ENCODE data around the gene TBC1D2B.
"Not testable (repeated sequence)": the region's sequence is repeated elsewhere in the genome, so short reads cannot be mapped to it uniquely, and the experiment has no call there.

The TBC1D2B gene

GRCh38 chr15:77974416-77975331 is 102.8 kb downstream of the TBC1D2B start:
- H3K4me3 Mint-ChIP-seq, result no peak overlapping the region
- no peaks in the 10 kb centered on the region for H3K27me3 Mint-ChIP-seq
- no peaks in the 10 kb centered on the region for H3K9me3 Mint-ChIP-seq
- H3K36me3 Mint-ChIP-seq (ENCODE audit: low read depth), result no peaks in the 10 kb centered on the region
- no peak for ATAC-seq
- H3K4me1 Mint-ChIP-seq, result no peaks in the 10 kb centered on the region
- no peak for DNase-seq
- no peak overlapping the region for H3K27ac Mint-ChIP-seq

- H3K36me3 Mint-ChIP-seq (ENCODE audit: low read depth), result peaks cover 1% of the 10 kb centered on the region
- no peak for ATAC-seq
- H3K4me1 Mint-ChIP-seq, result no peaks in the 10 kb centered on the region
- no peak for DNase-seq
- H3K27me3 Mint-ChIP-seq, result no peaks in the 10 kb centered on the region
- H3K9me3 Mint-ChIP-seq, result no peaks in the 10 kb centered on the region
- no peak overlapping the region for H3K4me3 Mint-ChIP-seq
- H3K27ac Mint-ChIP-seq, result no peak overlapping the region
Observed at GRCh38 chr15:77974098-77974414, 103.5 kb downstream of the TBC1D2B start.

GRCh38 chr15:77973273-77974097 is 104.0 kb downstream of the TBC1D2B start:
- DNase-seq; H3K27me3 Mint-ChIP-seq; H3K4me1 Mint-ChIP-seq; H3K36me3 Mint-ChIP-seq (ENCODE audit: low read depth); H3K27ac Mint-ChIP-seq; H3K9me3 Mint-ChIP-seq; H3K4me3 Mint-ChIP-seq; ATAC-seq: not testable (repeated sequence)

- not testable (repeated sequence) for ATAC-seq; H3K4me1 Mint-ChIP-seq; H3K9me3 Mint-ChIP-seq; H3K36me3 Mint-ChIP-seq (ENCODE audit: low read depth); DNase-seq; H3K27ac Mint-ChIP-seq; H3K4me3 Mint-ChIP-seq; H3K27me3 Mint-ChIP-seq
Observed at GRCh38 chr15:77972706-77973105, 104.8 kb downstream of the TBC1D2B start.

- not testable (repeated sequence) for ATAC-seq; H3K27ac Mint-ChIP-seq; H3K4me3 Mint-ChIP-seq; H3K27me3 Mint-ChIP-seq; H3K36me3 Mint-ChIP-seq (ENCODE audit: low read depth); DNase-seq; H3K4me1 Mint-ChIP-seq; H3K9me3 Mint-ChIP-seq
Observed at GRCh38 chr15:77971875-77972274, 105.6 kb downstream of the TBC1D2B start.

- H3K4me1 Mint-ChIP-seq; H3K27ac Mint-ChIP-seq; H3K36me3 Mint-ChIP-seq (ENCODE audit: low read depth); DNase-seq; H3K9me3 Mint-ChIP-seq; H3K4me3 Mint-ChIP-seq; H3K27me3 Mint-ChIP-seq; ATAC-seq: not testable (repeated sequence)
Observed at GRCh38 chr15:77970813-77971360, 106.6 kb downstream of the TBC1D2B start.

- Mint-ChIP-seq H3K36me3 (ENCODE audit: low read depth) (peaks cover 2% of the 10 kb centered on the region), H3K27me3 (no peaks in the 10 kb centered on the region), H3K4me1 (no peaks in the 10 kb centered on the region), H3K9me3 (no peaks in the 10 kb centered on the region), H3K4me3 (no peak overlapping the region), H3K27ac (no peak overlapping the region)
- ATAC-seq (no peak), DNase-seq (no peak)
Observed at GRCh38 chr15:77969055-77969454, 108.5 kb downstream of the TBC1D2B start.

- Mint-ChIP-seq H3K27me3 (no peaks in the 10 kb centered on the region), H3K9me3 (no peaks in the 10 kb centered on the region), H3K4me3 (no peak overlapping the region)
Observed at GRCh38 chr15:77967798-77968197, 109.7 kb downstream of the TBC1D2B start.

GRCh38 chr15:77967235-77967615 is 110.3 kb downstream of the TBC1D2B start:
- not testable (repeated sequence) for H3K9me3 Mint-ChIP-seq; H3K27ac Mint-ChIP-seq; H3K27me3 Mint-ChIP-seq; H3K4me3 Mint-ChIP-seq; H3K36me3 Mint-ChIP-seq (ENCODE audit: low read depth); H3K4me1 Mint-ChIP-seq; DNase-seq; ATAC-seq

More at GRCh38 chr15:77967798-77968197, 109.7 kb downstream of the TBC1D2B start:
- no peaks in the 10 kb centered on the region for H3K4me1 Mint-ChIP-seq
- ATAC-seq, result no peak
- DNase-seq, result no peak
- H3K36me3 Mint-ChIP-seq (ENCODE audit: low read depth), result peaks cover 2% of the 10 kb centered on the region
- H3K27ac Mint-ChIP-seq, result no peak overlapping the region

GRCh38 chr15:77966540-77967234 is 110.8 kb downstream of the TBC1D2B start:
- DNase-seq (peak; percentile 63), ATAC-seq (peak; percentile 68)
- H3K9me3 Mint-ChIP-seq, result no peaks in the 10 kb centered on the region
- H3K36me3 Mint-ChIP-seq (ENCODE audit: low read depth), result peaks cover 2% of the 10 kb centered on the region
- H3K4me1 Mint-ChIP-seq, result no peaks in the 10 kb centered on the region
- H3K4me3 Mint-ChIP-seq, result no peak overlapping the region
- H3K27ac Mint-ChIP-seq, result no peak overlapping the region
- no peaks in the 10 kb centered on the region for H3K27me3 Mint-ChIP-seq

GRCh38 chr15:77964193-77964592 is 113.3 kb downstream of the TBC1D2B start:
- no peak for ATAC-seq
- Mint-ChIP-seq H3K27me3 (peaks cover 2% of the 10 kb centered on the region), H3K27ac (no peak overlapping the region), H3K9me3 (no peaks in the 10 kb centered on the region), H3K4me3 (no peak overlapping the region), H3K4me1 (peaks cover 7% of the 10 kb centered on the region), H3K36me3 (ENCODE audit: low read depth) (peaks cover 2% of the 10 kb centered on the region)
- DNase-seq, result no peak

GRCh38 chr15:77959432-77959879 is 118.1 kb downstream of the TBC1D2B start:
- no peaks in the 10 kb centered on the region for H3K36me3 Mint-ChIP-seq (ENCODE audit: low read depth)
- no peaks in the 10 kb centered on the region for H3K9me3 Mint-ChIP-seq
- peaks cover 11% of the 10 kb centered on the region for H3K27me3 Mint-ChIP-seq
- peaks cover 13% of the 10 kb centered on the region for H3K4me1 Mint-ChIP-seq
- ATAC-seq, result peak; percentile 95
- DNase-seq, result peak; percentile 84
- H3K27ac Mint-ChIP-seq, result no peak overlapping the region
- peak overlapping the region; percentile 42 for H3K4me3 Mint-ChIP-seq

- not testable (repeated sequence) for H3K4me3 Mint-ChIP-seq, DNase-seq
- H3K27me3 Mint-ChIP-seq, result peaks cover 11% of the 10 kb centered on the region
Observed at GRCh38 chr15:77958716-77959431, 118.6 kb downstream of the TBC1D2B start.

GRCh38 chr15:77958021-77958420 is 119.5 kb downstream of the TBC1D2B start:
- DNase-seq; H3K9me3 Mint-ChIP-seq; ATAC-seq; H3K36me3 Mint-ChIP-seq (ENCODE audit: low read depth); H3K4me3 Mint-ChIP-seq; H3K27ac Mint-ChIP-seq: not testable (repeated sequence)
- Mint-ChIP-seq H3K27me3 (peaks cover 13% of the 10 kb centered on the region), H3K4me1 (peaks cover 22% of the 10 kb centered on the region)

More at GRCh38 chr15:77958716-77959431, 118.6 kb downstream of the TBC1D2B start:
- not testable (repeated sequence) for H3K36me3 Mint-ChIP-seq (ENCODE audit: low read depth); H3K27ac Mint-ChIP-seq; H3K9me3 Mint-ChIP-seq; ATAC-seq
- peaks cover 19% of the 10 kb centered on the region for H3K4me1 Mint-ChIP-seq
